H1 (cell line): ENCODE results near the gene THOC6. TPM values are rescaled to one million over a fixed set of nuclear protein-coding genes. Genes with fewer than 3 reads are reported as not detected.

Source experiments
- RNF2 ChIP-seq: fragments of 200-900, 300-1000 bp; sonication (generic); IDR thresholded peaks from 2 replicates; pipeline ENCODE4 v1.7.1; 2016; ENCODE audit warnings: borderline replicate concordance, low read depth, mild to moderate bottlenecking, antibody characterized with exemption, low read length; ENCODE audit not compliant: poor library complexity, severe bottlenecking; ENCODE audit errors: missing control alignments
- SAP30 ChIP-seq: fragments of 300-600 bp; sonication (generic); IDR thresholded peaks from 2 replicates; pipeline ENCODE4 v1.7.1; 2012; ENCODE audit warnings: low read length, moderate library complexity, mild to moderate bottlenecking, inconsistent platforms; ENCODE audit not compliant: insufficient read depth, insufficient replicate concordance
- SIRT6 ChIP-seq: IDR thresholded peaks from one replicate; pipeline ENCODE4 v1.7.1; 2012; ENCODE audit warnings: low read length, inconsistent platforms
- SIX5 ChIP-seq: IDR thresholded peaks from 2 replicates; pipeline ENCODE4 v1.6.1; 2011; ENCODE audit warnings: mild to moderate bottlenecking, low read depth, low read length
- SRF ChIP-seq: IDR thresholded peaks from 2 replicates; pipeline ENCODE4 v1.6.1; 2011; ENCODE audit warnings: mild to moderate bottlenecking, low read depth, low read length, moderate library complexity
- ZNF274 ChIP-seq: IDR thresholded peaks from 2 replicates; pipeline ENCODE4 v1.7.0; 2012; ENCODE audit warnings: low read length, borderline replicate concordance; ENCODE audit errors: extremely low read depth
- polyA plus RNA-seq, 7 experiments: library from polyadenylated mRNA; depleted of rRNA in 3 of 7; stranded (reverse) in 5 of 7; unstranded in 2 of 7; fragments of >200 nt in 5 of 7; fragments of 200-250 nt in 2 of 7; gene quantifications; 1 replicate in 5 of 7; 2 replicates in 1 of 7; 4 replicates in 1 of 7; pipeline versions ENCODE4 v1.2.1 to v1.2.3, GENCODE V29; 2011 to 2013; ENCODE audit warnings: missing spikeins in 2 of 7, mixed read lengths in 2 of 7
- total RNA-seq: library from RNA; stranded (reverse); fragmentation: NEBNext Ultra II Directional; extraction: Animal tissue kit (Norgen Biotek cat#: 25700); gene quantifications from 2 replicates; pipeline ENCODE4 v1.2.1, GENCODE V29; 2021
- TF ChIP-seq, protein P1 (sequence below): IDR thresholded peaks from 2 replicates; pipeline ENCODE4 v1.6.1; 2011; ENCODE audit warnings: low read length, improper control_type of control experiment

The THOC6 gene
- total and polyA plus RNA-seq, 2 of the 8 experiments (the other 6 are each of a cell fraction or from before 2014, with no cell fraction given) = 78.5 to 111 TPM

DNA sequence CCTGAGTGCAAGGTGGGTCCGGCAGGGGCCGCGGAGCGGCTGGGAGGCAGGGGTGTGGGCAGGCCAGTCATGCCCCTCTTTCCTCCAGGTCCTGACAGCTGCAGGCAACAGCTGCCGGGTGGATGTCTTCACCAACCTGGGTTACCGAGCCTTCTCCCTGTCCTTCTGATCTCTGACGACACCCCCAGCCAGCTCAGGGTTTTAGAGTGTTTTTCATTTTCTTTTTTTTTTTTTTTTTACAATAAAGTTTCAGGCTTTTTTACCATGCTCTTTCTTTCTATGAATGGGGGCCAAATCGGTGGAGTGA lies 3.6 kb downstream of the THOC6 start (continued):
- TF ChIP-seq RNF2 = no peak
- no peak for TF ChIP-seq SIX5
- TF ChIP-seq SRF = no peak
- no peak for TF ChIP-seq SIRT6
- TF ChIP-seq, protein P1, sequence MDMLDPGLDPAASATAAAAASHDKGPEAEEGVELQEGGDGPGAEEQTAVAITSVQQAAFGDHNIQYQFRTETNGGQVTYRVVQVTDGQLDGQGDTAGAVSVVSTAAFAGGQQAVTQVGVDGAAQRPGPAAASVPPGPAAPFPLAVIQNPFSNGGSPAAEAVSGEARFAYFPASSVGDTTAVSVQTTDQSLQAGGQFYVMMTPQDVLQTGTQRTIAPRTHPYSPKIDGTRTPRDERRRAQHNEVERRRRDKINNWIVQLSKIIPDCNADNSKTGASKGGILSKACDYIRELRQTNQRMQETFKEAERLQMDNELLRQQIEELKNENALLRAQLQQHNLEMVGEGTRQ = no peak
- TF ChIP-seq ZNF274 = no peak
- TF ChIP-seq SAP30 = no peak
